MM.1S (cell line): ENCODE data around the gene PPP6R2.

Experiments used
- DNase-seq: peaks from one replicate; pipeline ENCODE4 v3.0.0-alpha.2; 2015
- H2AFZ ChIP-seq: fragments of 300-600 bp; sonication (generic); 2 replicates; pipeline ENCODE4 v1.6.0; 2016; ENCODE audit warnings: antibody characterized with exemption, low read length
- H3F3A ChIP-seq: fragments of 300-600 bp; sonication (generic); 2 replicates; pipeline ENCODE4 v1.6.1; 2016; ENCODE audit warnings: mild to moderate bottlenecking, antibody characterized with exemption, low read length, moderate library complexity, mixed read lengths; ENCODE audit not compliant: insufficient read depth
- H3K27ac ChIP-seq: fragments of 300-600 bp; sonication (generic); 2 replicates; pipeline ENCODE4 v1.5.1; 2016; ENCODE audit warnings: mild to moderate bottlenecking, low read length
- H3K27me3 ChIP-seq: fragments of 300-600 bp; sonication (generic); replicated peaks from 2 replicates; pipeline ENCODE4 v1.6.0; 2016; ENCODE audit warnings: low read length; ENCODE audit not compliant: insufficient read depth
- H3K36me3 ChIP-seq: fragments of 300-600 bp; sonication (generic); replicated peaks from 2 replicates; pipeline ENCODE4 v1.6.1; 2016; ENCODE audit warnings: mild to moderate bottlenecking, low read length, mixed read lengths; ENCODE audit not compliant: insufficient read depth
- H3K4me1 ChIP-seq: fragments of 300-600 bp; sonication (generic); 2 replicates; pipeline ENCODE4 v1.6.1; 2016; ENCODE audit warnings: low read length, mixed read lengths
- H3K4me2 ChIP-seq: fragments of 300-600 bp; sonication (generic); 2 replicates; pipeline ENCODE4 v1.6.0; 2016; ENCODE audit warnings: low read depth, low read length
- H3K4me3 ChIP-seq: fragments of 300-600 bp; sonication (generic); 2 replicates; pipeline ENCODE4 v1.5.1; 2016; ENCODE audit warnings: low read length, mixed read lengths
- H3K79me2 ChIP-seq: fragments of 300-600 bp; sonication (generic); 2 replicates; pipeline ENCODE4 v1.6.1; 2016; ENCODE audit warnings: mixed run types, low read length, mixed read lengths
- H3K9ac ChIP-seq: fragments of 300-600 bp; sonication (generic); 2 replicates; pipeline ENCODE4 v1.6.1; 2016; ENCODE audit warnings: low read length, mixed read lengths
- H3K9me2 ChIP-seq: fragments of 300-600 bp; sonication (generic); replicated peaks from 2 replicates; pipeline ENCODE4 v1.6.1; 2016; ENCODE audit warnings: mild to moderate bottlenecking, low read length, mixed read lengths; ENCODE audit not compliant: insufficient read depth
- H3K9me3 ChIP-seq: fragments of 300-600 bp; sonication (generic); replicated peaks from 2 replicates; pipeline ENCODE4 v1.6.1; 2016; ENCODE audit warnings: mild to moderate bottlenecking, low read length, mixed read lengths; ENCODE audit not compliant: insufficient read depth
- H4K20me1 ChIP-seq: fragments of 300-600 bp; sonication (generic); 2 replicates; pipeline ENCODE4 v1.6.1; 2016; ENCODE audit warnings: mild to moderate bottlenecking, low read length, moderate library complexity, mixed read lengths; ENCODE audit not compliant: insufficient read depth
- CTCF ChIP-seq: fragments of 300-600 bp; sonication (generic); IDR thresholded peaks from 2 replicates; pipeline ENCODE4 v1.5.1; 2016; ENCODE audit warnings: antibody characterized with exemption, low read length, mixed read lengths
- EZH2 ChIP-seq: fragments of 300-600 bp; sonication (generic); optimal IDR thresholded peaks from 2 replicates; pipeline ENCODE3; 2017; ENCODE audit warnings: low read depth, mild to moderate bottlenecking, antibody characterized with exemption, low read length, mixed read lengths
- EZH2phosphoT487 ChIP-seq: fragments of 300-600 bp; sonication (generic); IDR thresholded peaks from 2 replicates; pipeline ENCODE4 v1.6.1; 2018; ENCODE audit warnings: antibody characterized with exemption, low read length

The PPP6R2 gene

DNA sequence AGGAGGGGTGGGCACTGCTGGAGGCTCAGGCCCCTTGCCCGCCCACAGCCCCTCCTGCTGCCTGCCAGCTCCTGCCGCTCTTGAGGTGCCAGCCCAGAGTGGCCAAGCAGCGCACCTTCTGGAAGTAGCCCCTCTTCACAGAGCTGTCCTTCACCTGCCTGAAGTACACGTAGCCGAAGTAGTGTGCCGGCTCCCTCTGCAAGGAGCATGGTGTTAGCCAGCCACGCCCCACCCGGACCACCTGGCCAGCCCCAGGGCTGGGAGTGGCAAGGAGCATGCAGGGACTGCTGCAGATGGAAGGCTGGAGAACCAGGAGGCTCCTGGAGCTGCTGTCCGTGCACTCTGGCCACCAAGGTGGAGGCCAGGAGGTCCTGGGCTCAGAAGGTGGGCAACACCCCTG lies 25.9 kb upstream of the PPP6R2 start:
- H3K9me3 ChIP-seq = no peaks in the 10 kb centered on the region
- peaks cover 18% of the 10 kb centered on the region for H3K4me1 ChIP-seq
- H3K4me2 ChIP-seq = no peak overlapping the region
- H3K27me3 ChIP-seq = no peaks in the 10 kb centered on the region
- no peaks in the 10 kb centered on the region for H3K9me2 ChIP-seq
- TF ChIP-seq EZH2phosphoT487 (no peak), EZH2 (no peak), CTCF (no peak)
- H3K79me2 ChIP-seq = peaks cover 11% of the 10 kb centered on the region
- no peaks in the 10 kb centered on the region for H4K20me1 ChIP-seq
- no peak overlapping the region for H3K27ac ChIP-seq
- no peak overlapping the region for H3K4me3 ChIP-seq
- H3F3A ChIP-seq = peaks cover 11% of the 10 kb centered on the region
- no peak overlapping the region for H3K9ac ChIP-seq
- no peak overlapping the region for H2AFZ ChIP-seq
- no peaks in the 10 kb centered on the region for H3K36me3 ChIP-seq
- no peak for DNase-seq

- Histone ChIP-seq H4K20me1 (no peaks in the 10 kb centered on the region), H3K79me2 (peaks cover 11% of the 10 kb centered on the region), H3K4me2 (no peak overlapping the region), H2AFZ (no peak overlapping the region), H3K4me3 (no peak overlapping the region), H3K9ac (no peak overlapping the region), H3K27me3 (no peaks in the 10 kb centered on the region), H3F3A (peaks cover 11% of the 10 kb centered on the region), H3K36me3 (no peaks in the 10 kb centered on the region), H3K9me2 (no peaks in the 10 kb centered on the region), H3K4me1 (peaks cover 18% of the 10 kb centered on the region), H3K9me3 (no peaks in the 10 kb centered on the region), H3K27ac (no peak overlapping the region)
- no peak for DNase-seq
- TF ChIP-seq EZH2 (no peak), CTCF (no peak), EZH2phosphoT487 (no peak)
These were observed 25.5 kb upstream of the PPP6R2 start for GRCh38 chr22:50317674-50318073.

DNA sequence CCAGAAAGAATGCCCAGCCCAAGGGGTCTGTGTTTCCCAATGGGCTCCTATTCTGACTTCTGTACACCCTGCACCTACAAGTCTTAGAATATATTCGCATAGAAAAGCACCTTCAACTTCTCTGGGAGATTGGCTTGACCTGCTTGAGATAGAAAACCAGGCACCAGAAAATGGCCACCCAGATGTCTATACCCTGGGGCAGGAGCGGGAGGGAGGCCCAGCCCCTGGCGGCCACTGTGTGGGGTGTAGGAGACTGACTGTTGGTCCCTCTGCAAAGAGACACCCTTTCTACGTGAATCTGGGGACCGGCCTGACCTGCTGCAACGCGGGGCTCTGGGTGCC lies 24.8 kb upstream of the PPP6R2 start:
- Histone ChIP-seq H3K4me3 (no peak overlapping the region), H3K9ac (no peak overlapping the region), H3K4me2 (no peak overlapping the region)

More for the DNA sequence above, 24.8 kb upstream of the PPP6R2 start:
- no peak for TF ChIP-seq EZH2phosphoT487
- no peak for TF ChIP-seq EZH2
- no peak for TF ChIP-seq CTCF
- H3K79me2 ChIP-seq = peaks cover 8% of the 10 kb centered on the region
- H3K9me3 ChIP-seq = no peaks in the 10 kb centered on the region
- DNase-seq = no peak
- peaks cover 18% of the 10 kb centered on the region for H3K4me1 ChIP-seq
- H3F3A ChIP-seq = peaks cover 11% of the 10 kb centered on the region
- H2AFZ ChIP-seq = no peak overlapping the region
- no peaks in the 10 kb centered on the region for H3K27me3 ChIP-seq
- H3K27ac ChIP-seq = no peak overlapping the region
- H4K20me1 ChIP-seq = no peaks in the 10 kb centered on the region
- no peaks in the 10 kb centered on the region for H3K36me3 ChIP-seq
- H3K9me2 ChIP-seq = no peaks in the 10 kb centered on the region
